Tibial artery (tissue), 4 donors: ENCODE data around the gene SPATA24.
"Not testable (repeated sequence)": the region's sequence is repeated elsewhere in the genome, so short reads cannot be mapped to it uniquely, and the experiment has no call there.

Source experiments
- DNase-seq, 2 donors: peaks; one replicate each; pipeline ENCODE4 v3.0.0-alpha.2; 2019
- H3K27ac ChIP-seq, 2 donors: fragments of 200-600 bp; sonication (generic) in 1 of 2; 1 replicate in 1 of 2; 2 replicates in 1 of 2; pipeline ENCODE4 v1.5.1; 2018 to 2019; ENCODE audit warnings: mild to moderate bottlenecking in 1 of 2
- H3K27me3 ChIP-seq, 2 donors: fragments of 200-600 bp; sonication (generic) in 1 of 2; one replicate each; pipeline versions ENCODE4 v1.5.1 to v1.6.0; 2016 to 2019
- H3K36me3 ChIP-seq, 3 donors: fragments of 200-600 bp; sonication (generic) in 2 of 3; one replicate each; pipeline ENCODE4 v1.5.1; 2016 to 2019; ENCODE audit warnings: mild to moderate bottlenecking in 2 of 3
- H3K4me1 ChIP-seq, 4 donors: fragments of 200-600 bp; sonication (generic) in 2 of 4; 1 replicate in 3 of 4; 2 replicates in 1 of 4; pipeline ENCODE4 v1.5.1; 2016 to 2019
- H3K4me3 ChIP-seq, 2 donors: fragments of 200-600 bp; sonication (generic) in 1 of 2; 1 replicate in 1 of 2; 2 replicates in 1 of 2; pipeline ENCODE4 v1.5.1; 2018 to 2019; ENCODE audit warnings: mild to moderate bottlenecking in 2 of 2
- H3K9me3 ChIP-seq, 3 donors: fragments of 200-600 bp; sonication (generic) in 1 of 3; one replicate each; pipeline ENCODE4 v1.5.1; 2016 to 2019
- intact Hi-C: fragments of 100-400 bp; cut with DNase I; formaldehyde crosslinking; loops from one replicate; pipeline ENCODE4 v1.15.0; 2023; ENCODE audit warnings: low total_unique reads
- TF ChIP-seq, protein P1 (sequence below), 2 experiments: fragments of 200-600 bp in 1 of 2; fragments of 450-650 bp in 1 of 2; IDR thresholded peaks; one replicate each; pipeline ENCODE4 v1.5.1; 2017 to 2019; ENCODE audit warnings: antibody characterized with exemption in 2 of 2, mild to moderate bottlenecking in 1 of 2, moderate library complexity in 1 of 2

SPATA24 gene

DNA sequence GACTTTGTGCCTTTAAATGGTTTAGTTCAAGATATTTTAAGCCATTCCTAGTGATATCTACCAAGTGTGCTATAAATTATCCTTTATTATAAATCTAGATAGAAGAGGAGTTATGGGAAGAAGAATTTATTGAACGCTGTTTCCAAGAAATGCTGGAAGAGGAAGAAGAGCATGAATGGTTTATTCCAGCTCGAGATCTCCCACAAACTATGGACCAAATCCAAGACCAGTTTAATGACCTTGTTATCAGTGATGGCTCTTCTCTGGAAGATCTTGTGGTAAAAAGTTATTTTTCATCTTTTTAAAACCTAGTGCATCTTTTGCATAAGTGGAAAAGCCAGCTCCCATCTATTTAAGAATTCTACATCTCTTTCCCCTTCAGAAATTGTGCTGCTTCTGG is 39.4 kb downstream of the SPATA24 start:
- Histone ChIP-seq H3K9me3 (no peaks in the 10 kb centered on the region), H3K4me3 (no peak overlapping the region), H3K27ac (no peak overlapping the region), H3K36me3 (peaks cover 51 to 62% (median 62%) of the 10 kb centered on the region in 3 donors), H3K4me1 (peaks cover 0 to 6% (median 0%) of the 10 kb centered on the region in 4 donors), H3K27me3 (no peaks in the 10 kb centered on the region)
- DNase-seq, result no peak
- intact Hi-C loops, result no loop called here
- TF ChIP-seq, protein P1, sequence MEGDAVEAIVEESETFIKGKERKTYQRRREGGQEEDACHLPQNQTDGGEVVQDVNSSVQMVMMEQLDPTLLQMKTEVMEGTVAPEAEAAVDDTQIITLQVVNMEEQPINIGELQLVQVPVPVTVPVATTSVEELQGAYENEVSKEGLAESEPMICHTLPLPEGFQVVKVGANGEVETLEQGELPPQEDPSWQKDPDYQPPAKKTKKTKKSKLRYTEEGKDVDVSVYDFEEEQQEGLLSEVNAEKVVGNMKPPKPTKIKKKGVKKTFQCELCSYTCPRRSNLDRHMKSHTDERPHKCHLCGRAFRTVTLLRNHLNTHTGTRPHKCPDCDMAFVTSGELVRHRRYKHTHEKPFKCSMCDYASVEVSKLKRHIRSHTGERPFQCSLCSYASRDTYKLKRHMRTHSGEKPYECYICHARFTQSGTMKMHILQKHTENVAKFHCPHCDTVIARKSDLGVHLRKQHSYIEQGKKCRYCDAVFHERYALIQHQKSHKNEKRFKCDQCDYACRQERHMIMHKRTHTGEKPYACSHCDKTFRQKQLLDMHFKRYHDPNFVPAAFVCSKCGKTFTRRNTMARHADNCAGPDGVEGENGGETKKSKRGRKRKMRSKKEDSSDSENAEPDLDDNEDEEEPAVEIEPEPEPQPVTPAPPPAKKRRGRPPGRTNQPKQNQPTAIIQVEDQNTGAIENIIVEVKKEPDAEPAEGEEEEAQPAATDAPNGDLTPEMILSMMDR (IDR thresholded peaks at IDR 0.05), result no peak

DNA sequence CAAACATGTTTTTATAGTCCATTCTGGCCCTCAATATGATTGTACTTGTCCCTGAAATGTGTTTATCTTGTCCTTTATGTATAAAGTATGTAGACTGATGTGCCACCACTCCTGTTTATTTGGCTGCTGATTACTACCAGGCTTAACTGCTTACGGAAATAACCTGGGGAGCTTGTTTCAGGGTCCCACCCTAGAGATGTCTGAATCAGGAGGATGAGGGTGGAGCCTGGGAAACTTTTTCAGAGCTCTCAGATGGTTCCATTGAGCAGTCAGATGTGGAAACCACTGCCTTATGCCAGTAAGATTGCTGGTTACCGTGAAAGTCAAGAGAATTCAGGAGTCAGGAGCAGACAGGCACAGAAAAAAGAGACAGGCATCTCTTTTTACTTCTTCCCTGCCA is 40.0 kb downstream of the SPATA24 start:
- TF ChIP-seq, protein P1 (IDR thresholded peaks at IDR 0.05), result no peak
- no peaks in the 10 kb centered on the region for H3K27me3 ChIP-seq
- DNase-seq, result no peak
- intact Hi-C loops, result no loop called here
- H3K4me1 ChIP-seq, result peaks cover 0 to 8% (median 0%) of the 10 kb centered on the region in 4 donors
- H3K9me3 ChIP-seq, result no peaks in the 10 kb centered on the region
- H3K36me3 ChIP-seq, result peaks cover 46 to 58% (median 56%) of the 10 kb centered on the region in 3 donors
- no peak overlapping the region for H3K4me3 ChIP-seq
- no peak overlapping the region for H3K27ac ChIP-seq

DNA sequence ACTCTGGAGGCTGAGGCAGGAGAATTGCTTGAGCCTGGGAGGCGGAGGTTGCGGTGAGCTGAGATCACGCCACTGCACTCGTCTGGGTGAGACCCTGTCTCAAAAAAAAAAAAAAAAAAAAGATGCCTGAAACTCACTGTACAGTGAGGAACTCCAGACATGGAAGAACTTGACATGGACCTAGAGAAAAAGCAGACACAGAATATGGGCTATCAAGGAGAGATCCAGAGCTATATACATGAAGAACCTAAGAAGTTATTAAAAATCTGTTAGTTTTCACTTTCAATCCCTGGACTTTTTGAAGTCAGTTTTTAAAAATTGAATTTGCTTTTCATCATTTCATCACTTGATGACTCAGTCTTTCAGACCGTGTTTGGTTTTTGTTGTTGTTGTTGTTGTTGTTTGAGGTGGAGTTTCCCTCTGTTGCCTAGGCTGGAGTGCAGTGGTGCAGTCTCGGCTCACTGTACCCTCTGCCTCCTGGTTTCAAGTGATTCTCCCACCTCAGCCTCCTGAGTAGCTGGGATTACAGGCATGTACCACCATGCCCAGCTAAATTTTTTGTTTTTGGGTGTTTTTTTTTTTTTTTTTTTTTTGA is 42.0 kb downstream of the SPATA24 start:
- intact Hi-C loops, result no loop called here
- DNase-seq, result no peak
- peaks cover 26 to 45% (median 43%) of the 10 kb centered on the region in 3 donors for H3K36me3 ChIP-seq
- peaks cover 0 to 11% (median 0%) of the 10 kb centered on the region in 4 donors for H3K4me1 ChIP-seq
- H3K27ac ChIP-seq, result no peak overlapping the region
- TF ChIP-seq, protein P1 (IDR thresholded peaks at IDR 0.05), result no peak
- no peak overlapping the region for H3K4me3 ChIP-seq
- no peaks in the 10 kb centered on the region for H3K9me3 ChIP-seq
- H3K27me3 ChIP-seq, result no peaks in the 10 kb centered on the region

DNA sequence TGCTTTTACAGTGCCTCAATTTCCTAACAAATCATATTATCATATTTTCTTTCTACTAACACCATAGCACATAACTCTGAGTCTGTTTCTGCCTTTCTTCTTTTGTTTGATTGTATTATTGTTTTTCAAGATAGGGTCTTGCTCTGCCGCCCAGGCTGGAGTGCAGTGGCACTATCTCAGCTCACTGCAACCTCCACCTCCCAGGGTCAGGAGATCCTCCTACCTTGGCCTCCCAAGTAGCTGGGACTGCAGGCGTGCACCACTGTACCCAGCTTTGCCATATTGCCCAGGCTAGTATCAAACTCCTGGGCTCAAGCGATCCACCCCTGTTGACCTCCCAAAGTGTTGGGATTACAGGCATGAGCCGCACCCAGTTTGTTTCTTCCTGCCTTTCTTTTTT is 43.5 kb downstream of the SPATA24 start:
- Histone ChIP-seq H3K4me1 (peaks cover 0 to 16% (median 0%) of the 10 kb centered on the region in 4 donors), H3K27me3 (no peaks in the 10 kb centered on the region), H3K27ac (no peak overlapping the region), H3K36me3 (peaks cover 12 to 30% (median 27%) of the 10 kb centered on the region in 3 donors), H3K4me3 (no peak overlapping the region), H3K9me3 (no peaks in the 10 kb centered on the region)
- no peak for DNase-seq
- TF ChIP-seq, protein P1 (IDR thresholded peaks at IDR 0.05), result no peak
- intact Hi-C loops, result no loop called here

DNA sequence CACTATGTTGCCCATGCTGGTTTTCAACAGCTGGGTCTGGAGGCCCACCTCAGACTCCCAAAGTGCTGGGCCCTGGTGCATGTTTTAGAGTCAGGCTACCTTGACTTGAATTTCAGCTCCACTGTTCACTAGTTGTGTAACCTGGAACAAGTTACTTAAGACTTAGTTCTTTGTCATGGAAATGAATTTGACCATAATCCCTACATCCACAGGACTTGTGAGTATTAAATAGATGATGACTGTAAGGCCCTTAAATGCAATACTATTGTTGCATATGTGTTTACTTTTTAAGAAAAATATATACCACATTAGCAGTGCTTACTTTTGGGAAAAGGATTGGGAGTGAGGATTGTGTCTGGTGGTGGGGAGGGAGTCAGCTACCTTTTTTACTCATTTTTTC is 45.8 kb downstream of the SPATA24 start:
- Histone ChIP-seq H3K4me1 (peaks cover 0 to 19% (median 3%) of the 10 kb centered on the region in 4 donors), H3K4me3 (no peak overlapping the region), H3K9me3 (no peaks in the 10 kb centered on the region), H3K27ac (no peak overlapping the region), H3K36me3 (peaks cover 0 to 12% (median 5%) of the 10 kb centered on the region in 3 donors), H3K27me3 (no peaks in the 10 kb centered on the region)
- intact Hi-C loops, result no loop called here
- no peak for DNase-seq
- TF ChIP-seq, protein P1 (IDR thresholded peaks at IDR 0.05), result no peak

DNA sequence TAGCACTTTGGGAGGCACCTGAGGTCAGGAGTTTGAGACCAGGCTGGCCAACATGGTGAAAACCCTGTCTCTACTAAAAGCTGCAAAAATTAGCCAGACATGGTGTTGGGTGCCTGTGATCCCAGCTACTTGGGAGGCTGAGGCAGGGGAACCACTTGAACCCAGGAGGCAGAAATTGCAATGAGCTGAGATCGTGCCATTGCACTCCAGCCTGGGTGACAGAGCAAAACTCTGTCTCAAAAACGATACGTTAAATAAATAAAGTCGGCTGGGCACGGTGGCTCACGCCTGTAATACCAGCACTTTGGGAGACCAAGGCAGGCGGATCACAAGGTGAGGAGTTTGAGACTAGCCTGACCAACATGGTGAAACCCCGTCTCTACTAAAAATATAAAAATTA is 48.0 kb downstream of the SPATA24 start:
- H3K4me3 ChIP-seq, DNase-seq, H3K27ac ChIP-seq, H3K9me3 ChIP-seq, intact Hi-C loops, H3K27me3 ChIP-seq: not testable (repeated sequence)
- Histone ChIP-seq H3K4me1 (peaks cover 0 to 26% (median 4%) of the 10 kb centered on the region in 4 donors), H3K36me3 (peaks cover 0 to 15% (median 5%) of the 10 kb centered on the region in 3 donors)
